Sigmoid colon (tissue), 4 donors: ENCODE data around the gene MRPS12.

Experiments used
- CTCF ChIP-seq, 4 experiments: fragments of 450-650 bp in 3 of 4; fragments of 200-600 bp in 1 of 4; IDR thresholded peaks; one replicate each; pipeline ENCODE4 v1.5.1; 2016 to 2019; ENCODE audit warnings: antibody characterized with exemption in 4 of 4, mild to moderate bottlenecking in 3 of 4, moderate library complexity in 2 of 4
- EP300 ChIP-seq, 4 donors: sonication (generic); formaldehyde crosslinking; IDR thresholded peaks; one replicate each; pipeline ENCODE4 v1.6.1; 2017; ENCODE audit warnings: antibody characterized with exemption in 4 of 4
- POLR2A ChIP-seq, 2 donors: fragments of 450-650 bp; IDR thresholded peaks; one replicate each; pipeline ENCODE4 v1.6.1; 2016; ENCODE audit warnings: antibody characterized with exemption in 2 of 2, mild to moderate bottlenecking in 2 of 2, moderate library complexity in 2 of 2

GRCh38 chr19:38970664-38971532 lies 40.2 kb downstream of the MRPS12 start:
- TF ChIP-seq CTCF (IDR thresholded peaks at IDR 0.05) (no peak), EP300 (IDR thresholded peaks at IDR 0.05) (no peak), POLR2A (IDR thresholded peaks at IDR 0.05) (no peak)
